Naive thymus-derived CD4-positive, alpha-beta T cell (primary cell): Measurements from ENCODE around the gene CHIC2. TPM values are rescaled to one million over a fixed set of nuclear protein-coding genes. Genes with fewer than 3 reads are reported as not detected.
A peak's percentile ranks its signal among the peaks of the same experiment; 100 is the strongest.

ENCODE experiments used
- ATAC-seq: fragments of 150-1000 bp; cut with Tn5 transposase; 2 replicates; pipeline ENCODE4 v1.10.0; 2021; ENCODE audit warnings: mild to moderate bottlenecking, moderate library complexity
- CTCF ChIA-PET: fragments of 350-600 bp; sonication (Branson Sonifier 250); formaldehyde crosslinking; loops from one replicate; lab custom pipeline; 2021; ENCODE audit warnings: antibody characterized with exemption; lab: Charles Lee
- POLR2A ChIA-PET: fragments of 350-600 bp; sonication (Branson Sonifier 250); formaldehyde crosslinking; loops from one replicate; lab custom pipeline; 2021; ENCODE audit warnings: antibody characterized with exemption, inconsistent platforms; lab: Charles Lee
- DNase-seq, 9 donors: peaks; one replicate each; pipeline versions ENCODE4 v3.0.0 to v3.0.0-alpha.2; 2020 to 2022; ENCODE audit warnings: mixed read lengths in 1 of 9
- H3K27ac ChIP-seq: one replicate; pipeline ENCODE4 v1.7.0; 2013; ENCODE audit warnings: mild to moderate bottlenecking, low read depth, low read length, moderate library complexity
- H3K27me3 ChIP-seq, 2 donors: one replicate each; pipeline ENCODE4 v1.7.0; 2013; ENCODE audit warnings: low read length in 2 of 2, mild to moderate bottlenecking in 2 of 2, moderate library complexity in 2 of 2; ENCODE audit not compliant: control insufficient read depth in 2 of 2, insufficient read depth in 2 of 2
- H3K36me3 ChIP-seq, 3 experiments: 1 replicate in 2 of 3; 2 replicates in 1 of 3; pipeline ENCODE4 v1.7.0; 2013; ENCODE audit warnings: low read length in 3 of 3, mild to moderate bottlenecking in 3 of 3, moderate library complexity in 1 of 3; ENCODE audit not compliant: insufficient read depth in 3 of 3, control insufficient read depth in 2 of 3
- H3K4me1 ChIP-seq, 2 donors: one replicate each; pipeline ENCODE4 v1.7.0; 2013; ENCODE audit warnings: low read length in 2 of 2, mild to moderate bottlenecking in 2 of 2, moderate library complexity in 1 of 2; ENCODE audit not compliant: control insufficient read depth in 2 of 2, insufficient read depth in 2 of 2
- H3K4me3 ChIP-seq: 2 replicates; pipeline ENCODE4 v1.7.0; 2013; ENCODE audit warnings: mild to moderate bottlenecking, low read length
- H3K9me3 ChIP-seq, 3 experiments: 1 replicate in 2 of 3; 2 replicates in 1 of 3; pipeline ENCODE4 v1.7.0; 2013; ENCODE audit warnings: low read length in 3 of 3; ENCODE audit not compliant: control insufficient read depth in 2 of 3
- H3K27ac Mint-ChIP-seq, 9 donors: one replicate each; pipeline ENCODE4 v1.8.0; 2020 to 2022; ENCODE audit warnings: mixed read lengths in 9 of 9, mild to moderate bottlenecking in 8 of 9, moderate library complexity in 5 of 9, inconsistent platforms in 2 of 9
- H3K27me3 Mint-ChIP-seq, 5 donors: one replicate each; pipeline ENCODE4 v1.8.0; 2021 to 2022; ENCODE audit warnings: mixed read lengths in 5 of 5, mild to moderate bottlenecking in 1 of 5
- H3K36me3 Mint-ChIP-seq, 5 donors: one replicate each; pipeline ENCODE4 v1.8.0; 2020 to 2022; ENCODE audit warnings: mixed read lengths in 5 of 5, mild to moderate bottlenecking in 3 of 5, inconsistent platforms in 1 of 5
- H3K4me1 Mint-ChIP-seq, 7 donors: one replicate each; pipeline ENCODE4 v1.8.0; 2020 to 2022; ENCODE audit warnings: mixed read lengths in 7 of 7, mild to moderate bottlenecking in 3 of 7, inconsistent platforms in 1 of 7
- H3K4me3 Mint-ChIP-seq, 10 donors: one replicate each; pipeline ENCODE4 v1.8.0; 2020 to 2022; ENCODE audit warnings: mild to moderate bottlenecking in 10 of 10, mixed read lengths in 10 of 10, moderate library complexity in 6 of 10, inconsistent platforms in 2 of 10
- H3K9me3 Mint-ChIP-seq, 11 donors: one replicate each; pipeline ENCODE4 v1.8.0; 2020 to 2022; ENCODE audit warnings: mixed read lengths in 11 of 11, mild to moderate bottlenecking in 4 of 11, inconsistent platforms in 1 of 11, moderate library complexity in 1 of 11
- intact Hi-C, 2 donors: fragments of 100-400 bp; cut with micrococcal nuclease; formaldehyde crosslinking; loops; one replicate each; pipeline ENCODE4 v1.15.1; 2023
- polyA plus RNA-seq, 2 donors: library from polyadenylated mRNA; unstranded; fragments of 300-500 nt; fragmentation: Illumina TruSeq; gene quantifications; one replicate each; pipeline ENCODE4 v1.2.3, GENCODE V29; 2021
- total RNA-seq, 6 experiments: library from RNA in 5 of 6; stranded (reverse) in 5 of 6; gene quantifications; 1 replicate in 5 of 6; 2 replicates in 1 of 6; pipeline ENCODE4 v1.2.3 and lab custom pipeline; 2021 to 2026

Gene CHIC2
- total and polyA plus RNA-seq, 7 experiments from 2014 or later: 22.4 to 64.2 (median 47.2) TPM

DNA sequence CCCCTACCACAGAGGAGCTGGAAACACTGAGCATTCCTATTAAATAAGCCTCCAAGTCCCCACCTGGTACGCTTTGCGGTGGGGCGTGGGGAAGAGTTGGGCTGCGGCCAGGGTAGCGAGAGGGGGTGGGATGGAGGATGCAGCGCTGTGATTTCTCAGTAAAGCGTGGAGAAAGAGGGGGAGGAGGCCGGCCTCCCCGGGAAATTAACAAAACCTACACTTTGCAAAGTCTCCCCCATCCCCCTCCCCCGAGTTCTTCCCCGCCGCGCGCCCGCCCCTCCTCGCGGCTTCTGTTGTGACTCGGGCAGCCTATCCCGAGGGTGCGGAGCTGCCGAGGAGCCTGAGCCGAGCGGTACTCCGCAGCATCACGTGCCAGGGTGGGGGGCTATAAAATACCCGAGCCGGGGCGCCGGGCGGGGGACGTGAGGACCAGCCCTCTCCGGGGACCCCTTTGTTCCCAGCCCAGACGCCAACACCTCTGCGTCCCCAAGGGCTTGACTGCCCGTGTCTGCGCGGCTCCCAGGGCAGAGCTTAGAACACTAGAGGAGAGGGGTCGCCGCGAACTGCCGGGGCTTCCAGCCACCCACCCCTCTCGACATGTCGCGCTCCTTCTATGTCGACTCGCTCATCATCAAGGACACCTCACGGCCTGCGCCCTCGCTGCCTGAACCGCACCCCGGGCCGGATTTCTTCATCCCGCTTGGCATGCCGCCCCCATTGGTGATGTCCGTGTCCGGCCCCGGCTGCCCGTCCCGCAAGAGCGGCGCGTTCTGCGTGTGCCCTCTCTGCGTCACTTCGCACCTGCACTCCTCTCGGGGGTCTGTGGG is 35.6 kb upstream of the CHIC2 start, which contains the start of gene GSX2:
GSX2 (plus strand) TSS at position 416 of the 827 bp plus-strand sequence; CDS start at position 598, 182 bp downstream.
- H3K27me3 ChIP-seq: peaks cover 22 to 46% of the 10 kb centered on the region in 2 donors
- ChIA-PET CTCF (no interaction called here), POLR2A (no interaction called here)
- H3K4me3 Mint-ChIP-seq: peak within 1 kb of the TSS; percentile 46 to 81 (median 72)
- H3K36me3 ChIP-seq: no peaks in the 10 kb centered on the region
- no peak within 1 kb of the TSS for H3K27ac ChIP-seq
- peak within 1 kb of the TSS in 2 of 9 donors; percentile 38 to 56 for H3K27ac Mint-ChIP-seq
- H3K9me3 ChIP-seq: no peaks in the 10 kb centered on the region
- intact Hi-C loops: loop anchor here (2.0 to 10.0 kb wide), 5 partner anchors 133 to 905 kb away; partner anchors contain the start of gene SCFD2 (in 1 of the 2)
- peaks cover 0 to 12% (median 0%) of the 10 kb centered on the region in 5 donors for H3K36me3 Mint-ChIP-seq
- H3K9me3 Mint-ChIP-seq: peaks cover 0 to 2% (median 0%) of the 10 kb centered on the region in 11 donors
- peaks cover 19 to 50% (median 33%) of the 10 kb centered on the region in 7 donors for H3K4me1 Mint-ChIP-seq
- H3K4me3 ChIP-seq: peak within 1 kb of the TSS; percentile 38
- peak; percentile 17 for ATAC-seq
- no peak for DNase-seq
- peaks cover 79 to 93% (median 88%) of the 10 kb centered on the region in 5 donors for H3K27me3 Mint-ChIP-seq
- peaks cover 20 to 24% of the 10 kb centered on the region in 2 donors for H3K4me1 ChIP-seq

DNA sequence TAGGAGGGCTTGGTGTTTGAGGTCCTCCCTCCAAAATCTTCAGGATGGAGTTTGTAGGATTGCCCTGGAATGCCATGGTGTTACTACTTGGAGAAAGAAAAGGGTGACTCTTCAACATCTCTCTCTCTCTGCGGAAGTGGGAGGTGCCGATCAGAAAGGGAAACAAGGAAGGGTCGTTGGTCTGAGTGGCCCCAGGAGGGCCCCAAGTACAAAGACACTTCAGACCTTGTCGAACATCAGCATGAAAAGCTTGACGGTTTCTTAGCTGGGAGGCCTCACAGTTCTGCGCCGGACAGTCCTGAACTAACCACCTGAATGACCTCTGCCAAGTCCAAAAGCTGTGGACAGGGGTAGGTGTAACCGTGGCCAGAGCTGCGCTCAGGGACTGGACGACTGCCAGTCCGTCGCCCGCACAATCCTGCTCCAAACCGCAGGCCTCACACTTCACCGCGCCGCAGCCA is 34.9 kb upstream of the CHIC2 start:
- H3K9me3 Mint-ChIP-seq: peaks cover 0 to 2% (median 0%) of the 10 kb centered on the region in 11 donors
- Histone ChIP-seq H3K36me3 (no peaks in the 10 kb centered on the region), H3K27ac (no peak overlapping the region), H3K4me1 (peaks cover 20 to 24% of the 10 kb centered on the region in 2 donors), H3K4me3 (no peak overlapping the region), H3K9me3 (no peaks in the 10 kb centered on the region), H3K27me3 (peaks cover 22 to 46% of the 10 kb centered on the region in 2 donors)
- peaks cover 74 to 93% (median 88%) of the 10 kb centered on the region in 5 donors for H3K27me3 Mint-ChIP-seq
- peak overlapping the region in 1 of 9 donors; percentile 38 for H3K27ac Mint-ChIP-seq
- ATAC-seq (peak; percentile 5), DNase-seq (no peak)
- peaks cover 0 to 12% (median 0%) of the 10 kb centered on the region in 5 donors for H3K36me3 Mint-ChIP-seq
- H3K4me1 Mint-ChIP-seq: peaks cover 19 to 47% (median 33%) of the 10 kb centered on the region in 7 donors
- intact Hi-C loops: loop anchor here (5.0 to 10.0 kb wide), 3 partner anchors 167 to 845 kb away; partner anchors contain the start of gene SCFD2 (in 1 of the 2)
- ChIA-PET POLR2A (no interaction called here), CTCF (no interaction called here)
- peak overlapping the region; percentile 46 to 77 (median 70) for H3K4me3 Mint-ChIP-seq

- Histone ChIP-seq H3K4me3 (no peak overlapping the region), H3K36me3 (no peaks in the 10 kb centered on the region), H3K27ac (no peak overlapping the region), H3K9me3 (no peaks in the 10 kb centered on the region), H3K27me3 (peaks cover 26 to 54% of the 10 kb centered on the region in 2 donors), H3K4me1 (peaks cover 20 to 24% of the 10 kb centered on the region in 2 donors)
- intact Hi-C loops: loop anchor here (5.0 to 10.0 kb wide), 3 partner anchors 166 to 846 kb away; partner anchors contain the start of gene SCFD2 (in 1 of the 2)
- Mint-ChIP-seq H3K27me3 (peaks cover 78 to 94% (median 90%) of the 10 kb centered on the region in 5 donors), H3K36me3 (peaks cover 0 to 12% (median 0%) of the 10 kb centered on the region in 5 donors), H3K27ac (no peak overlapping the region), H3K4me3 (peak overlapping the region in 3 of 10 donors; percentile 68 to 76 (median 73)), H3K4me1 (peaks cover 23 to 53% (median 41%) of the 10 kb centered on the region in 7 donors), H3K9me3 (peaks cover 0 to 2% (median 0%) of the 10 kb centered on the region in 11 donors)
- CTCF ChIA-PET: interaction anchor here (1.3 kb wide), 1 partner anchor 10 kb away, joined by 4 read pairs; no protein-coding TSS in a partner anchor
- ATAC-seq: no peak
- POLR2A ChIA-PET: interaction anchor here (0.5 kb wide), 1 partner anchor 1379 kb away, joined by 5 read pairs; no protein-coding TSS in a partner anchor
- no peak for DNase-seq
Observed at GRCh38 chr4:54098375-54098774, 34.0 kb upstream of the CHIC2 start.

GRCh38 chr4:54097152-54097551 is 32.7 kb upstream of the CHIC2 start:
- H3K27ac ChIP-seq: no peak overlapping the region
- ATAC-seq (no peak), DNase-seq (no peak)
- H3K4me3 ChIP-seq: no peak overlapping the region
- no peaks in the 10 kb centered on the region for H3K36me3 ChIP-seq
- Mint-ChIP-seq H3K27ac (no peak overlapping the region), H3K36me3 (peaks cover 0 to 8% (median 0%) of the 10 kb centered on the region in 5 donors), H3K4me3 (no peak overlapping the region), H3K4me1 (peaks cover 26 to 54% (median 43%) of the 10 kb centered on the region in 7 donors), H3K27me3 (peaks cover 77 to 94% (median 89%) of the 10 kb centered on the region in 5 donors), H3K9me3 (peaks cover 0 to 2% (median 0%) of the 10 kb centered on the region in 11 donors)
- no peaks in the 10 kb centered on the region for H3K9me3 ChIP-seq
- POLR2A ChIA-PET: no interaction called here
- intact Hi-C loops: loop anchor here (1.0 to 10.0 kb wide), 4 partner anchors 11 to 848 kb away; partner anchors contain the start of gene SCFD2 (in 1 of the 2)
- H3K27me3 ChIP-seq: peaks cover 29 to 59% of the 10 kb centered on the region in 2 donors
- CTCF ChIA-PET: interaction anchor here (1.3 kb wide), 1 partner anchor 12 kb away, joined by 4 read pairs; no protein-coding TSS in a partner anchor
- peaks cover 20 to 33% of the 10 kb centered on the region in 2 donors for H3K4me1 ChIP-seq

DNA sequence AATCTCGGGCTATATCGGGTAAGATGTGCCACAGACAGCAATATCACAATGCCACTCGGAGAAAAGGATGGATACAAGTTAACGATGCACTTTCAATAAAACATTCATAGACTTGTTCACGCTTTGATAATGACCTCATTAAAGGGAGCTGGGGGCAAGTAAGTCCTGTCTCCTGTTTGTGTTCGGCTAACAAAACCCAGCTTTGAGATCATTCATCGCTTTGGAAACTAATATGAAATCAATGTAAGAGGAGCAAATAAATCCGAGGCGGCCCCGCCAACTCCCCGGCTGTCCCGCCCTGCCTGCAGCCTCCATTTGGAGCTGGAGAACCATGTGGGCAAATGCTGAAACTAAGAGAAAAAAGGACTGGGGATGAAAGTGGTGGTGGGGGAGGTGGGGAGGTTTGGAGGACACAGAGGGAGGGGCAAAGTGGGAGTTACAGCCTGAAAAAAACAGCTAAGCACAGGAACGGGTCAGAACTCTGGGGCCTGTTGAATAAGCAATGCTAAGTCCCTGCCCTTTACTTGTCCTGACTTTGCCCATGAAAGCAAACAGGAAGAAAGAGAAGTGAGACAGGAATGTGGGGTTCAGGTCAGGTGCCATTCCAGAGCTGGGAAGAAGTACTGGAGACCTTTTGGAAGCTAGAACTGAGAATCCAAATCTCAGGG is 32.0 kb upstream of the CHIC2 start:
- Histone ChIP-seq H3K27me3 (peaks cover 26 to 52% of the 10 kb centered on the region in 2 donors), H3K4me3 (no peak overlapping the region), H3K9me3 (no peaks in the 10 kb centered on the region), H3K4me1 (peaks cover 20 to 35% of the 10 kb centered on the region in 2 donors), H3K36me3 (no peaks in the 10 kb centered on the region), H3K27ac (no peak overlapping the region)
- peaks cover 28 to 54% (median 44%) of the 10 kb centered on the region in 7 donors for H3K4me1 Mint-ChIP-seq
- intact Hi-C loops: loop anchor here (5.0 to 10.0 kb wide), 3 partner anchors 164 to 848 kb away; partner anchors contain the start of gene SCFD2 (in 1 of the 2)
- peaks cover 0 to 2% (median 0%) of the 10 kb centered on the region in 11 donors for H3K9me3 Mint-ChIP-seq
- ATAC-seq (no peak), DNase-seq (no peak)
- H3K27me3 Mint-ChIP-seq: peaks cover 78 to 93% (median 88%) of the 10 kb centered on the region in 5 donors
- H3K36me3 Mint-ChIP-seq: peaks cover 0 to 7% (median 0%) of the 10 kb centered on the region in 5 donors
- ChIA-PET POLR2A (interaction anchor here (0.6 kb wide), 1 partner anchor 851 kb away, joined by 3 read pairs; no protein-coding TSS in a partner anchor), CTCF (no interaction called here)
- H3K27ac Mint-ChIP-seq: no peak overlapping the region
- H3K4me3 Mint-ChIP-seq: peak overlapping the region in 1 of 10 donors; percentile 18
